ENCODE data around the gene ZNF8.
"Not testable (repeated sequence)": the region's sequence is repeated elsewhere in the genome, so short reads cannot be mapped to it uniquely, and the experiment has no call there.

ZNF8 gene

GRCh38 chr19:58310685-58311084, 31.9 kb downstream of the ZNF8 start:
- H2BK120ac ChIP-seq (ENCODE audit: low read depth, low read length); H2BK12ac ChIP-seq (ENCODE audit: low read length in 2 of 2); H3K4me2 ChIP-seq (ENCODE audit: low read length, poor library complexity, severe bottlenecking); H3K27me3 ChIP-seq (ENCODE audit: control insufficient read depth in 1 of 2, insufficient read depth in 1 of 2, low read length in 2 of 2); H2BK15ac ChIP-seq (ENCODE audit: low read depth, poor library complexity, severe bottlenecking); H2AK5ac ChIP-seq (ENCODE audit: low read length, severe bottlenecking); H3K9ac ChIP-seq (ENCODE audit: low read length); H3K23ac ChIP-seq (ENCODE audit: low read length in 2 of 2); H2BK5ac ChIP-seq (ENCODE audit: low read depth, low read length, poor library complexity, severe bottlenecking); H3K4me1 ChIP-seq (ENCODE audit: control insufficient read depth, insufficient read depth, low read depth, low read length); H3K27ac ChIP-seq (ENCODE audit: low read length, poor library complexity, severe bottlenecking); H3K14ac ChIP-seq (ENCODE audit: low read length in 2 of 2); H3K18ac ChIP-seq (ENCODE audit: low read depth in 1 of 2, low read length in 2 of 2); H3K4me3 ChIP-seq (ENCODE audit: insufficient read depth in 1 of 2, low read depth in 1 of 2, low read length in 2 of 2); H4K8ac ChIP-seq (ENCODE audit: low read length); H4K91ac ChIP-seq (ENCODE audit: low read length); H3K9me3 ChIP-seq (ENCODE audit: control insufficient read depth, low read length); H3K4ac ChIP-seq (ENCODE audit: low read depth in 1 of 2, low read length in 2 of 2); H2AFZ ChIP-seq (ENCODE audit: low read depth, low read length): not testable (repeated sequence)
- 81% methylated on average over 10 of the region's 13 CpGs for WGBS
- H3K79me1 ChIP-seq (replicated peaks; ENCODE audit: low read length, poor library complexity, severe bottlenecking): peaks cover 45% of the 10 kb centered on the region
- H3K36me3 ChIP-seq (ENCODE audit: control insufficient read depth in 1 of 2, insufficient read depth in 2 of 2, low read depth in 1 of 2, low read length in 2 of 2): peaks cover 48 to 81% of the 10 kb centered on the region in 2 experiments
- peak; percentile 11 for DNase-seq

DNA sequence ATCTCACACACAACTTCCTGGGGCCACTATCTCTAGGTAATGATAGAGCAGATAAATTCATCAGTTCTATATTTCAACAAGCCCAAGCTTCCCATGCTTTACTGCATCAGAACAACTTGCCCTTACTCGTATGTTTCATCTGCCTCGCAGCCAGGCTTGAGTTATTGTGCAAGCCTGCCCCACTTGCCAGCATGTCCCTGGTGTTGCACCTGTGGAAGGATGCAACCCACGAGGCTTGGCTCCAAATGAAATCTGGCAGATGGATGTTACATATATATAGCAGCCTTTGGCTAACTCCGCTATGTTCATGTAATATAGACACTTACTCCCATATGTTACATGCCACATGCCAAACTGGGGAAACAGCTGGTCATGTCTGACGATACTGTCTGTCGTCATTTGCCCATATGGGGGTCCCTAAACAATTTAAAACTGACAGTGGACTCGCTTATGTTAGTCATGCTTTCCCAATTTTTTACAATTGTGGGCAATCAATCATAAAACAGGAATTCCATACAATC, 32.6 kb downstream of the ZNF8 start:
- H2BK120ac ChIP-seq (ENCODE audit: low read depth, low read length): no peak overlapping the region
- no peaks in the 10 kb centered on the region for H3K9me3 ChIP-seq (ENCODE audit: control insufficient read depth, low read length)
- H3K36me3 ChIP-seq (ENCODE audit: control insufficient read depth in 1 of 2, insufficient read depth in 2 of 2, low read depth in 1 of 2, low read length in 2 of 2): peaks cover 54 to 86% of the 10 kb centered on the region in 2 experiments
- H2BK15ac ChIP-seq (ENCODE audit: low read depth, poor library complexity, severe bottlenecking): no peak overlapping the region
- H3K18ac ChIP-seq (ENCODE audit: low read depth in 1 of 2, low read length in 2 of 2): no peak overlapping the region
- H4K8ac ChIP-seq (ENCODE audit: low read length): no peak overlapping the region
- no peak overlapping the region for H2AK5ac ChIP-seq (ENCODE audit: low read length, severe bottlenecking)
- peaks cover 1% of the 10 kb centered on the region for H3K4me1 ChIP-seq (ENCODE audit: control insufficient read depth, insufficient read depth, low read depth, low read length)
- no peak overlapping the region for H2AFZ ChIP-seq (ENCODE audit: low read depth, low read length)
- peaks cover 41% of the 10 kb centered on the region for H3K79me1 ChIP-seq (replicated peaks; ENCODE audit: low read length, poor library complexity, severe bottlenecking)
- H3K4me3 ChIP-seq (ENCODE audit: insufficient read depth in 1 of 2, low read depth in 1 of 2, low read length in 2 of 2): no peak overlapping the region
- 97% methylated on average over 7 of the region's 7 CpGs for WGBS
- DNase-seq: no peak
- no peak overlapping the region for H3K9ac ChIP-seq (ENCODE audit: low read length)
- H3K4ac ChIP-seq (ENCODE audit: low read depth in 1 of 2, low read length in 2 of 2): no peak overlapping the region
- H2BK5ac ChIP-seq (ENCODE audit: low read depth, low read length, poor library complexity, severe bottlenecking): no peak overlapping the region
- no peak overlapping the region for H3K27ac ChIP-seq (ENCODE audit: low read length, poor library complexity, severe bottlenecking)
- no peaks in the 10 kb centered on the region for H3K27me3 ChIP-seq (ENCODE audit: control insufficient read depth in 1 of 2, insufficient read depth in 1 of 2, low read length in 2 of 2)
- H3K23ac ChIP-seq (ENCODE audit: low read length in 2 of 2): no peak overlapping the region
- H3K4me2 ChIP-seq (ENCODE audit: low read length, poor library complexity, severe bottlenecking): no peak overlapping the region
- H4K91ac ChIP-seq (ENCODE audit: low read length): no peak overlapping the region
- H3K14ac ChIP-seq (ENCODE audit: low read length in 2 of 2): no peak overlapping the region
- H2BK12ac ChIP-seq (ENCODE audit: low read length in 2 of 2): no peak overlapping the region

- Histone ChIP-seq H3K4ac (ENCODE audit: low read depth in 1 of 2, low read length in 2 of 2) (no peak overlapping the region), H3K79me1 (replicated peaks; ENCODE audit: low read length, poor library complexity, severe bottlenecking) (peaks cover 36% of the 10 kb centered on the region), H4K91ac (ENCODE audit: low read length) (no peak overlapping the region), H2BK120ac (ENCODE audit: low read depth, low read length) (no peak overlapping the region), H3K9ac (ENCODE audit: low read length) (no peak overlapping the region), H3K36me3 (ENCODE audit: control insufficient read depth in 1 of 2, insufficient read depth in 2 of 2, low read depth in 1 of 2, low read length in 2 of 2) (peaks cover 54 to 62% of the 10 kb centered on the region in 2 experiments), H3K23ac (ENCODE audit: low read length in 2 of 2) (no peak overlapping the region), H4K8ac (ENCODE audit: low read length) (no peak overlapping the region), H3K27ac (ENCODE audit: low read length, poor library complexity, severe bottlenecking) (no peak overlapping the region), H3K4me2 (ENCODE audit: low read length, poor library complexity, severe bottlenecking) (no peak overlapping the region), H2BK5ac (ENCODE audit: low read depth, low read length, poor library complexity, severe bottlenecking) (no peak overlapping the region), H3K9me3 (ENCODE audit: control insufficient read depth, low read length) (no peaks in the 10 kb centered on the region), H2AK5ac (ENCODE audit: low read length, severe bottlenecking) (no peak overlapping the region), H2BK15ac (ENCODE audit: low read depth, poor library complexity, severe bottlenecking) (no peak overlapping the region), H3K4me3 (ENCODE audit: insufficient read depth in 1 of 2, low read depth in 1 of 2, low read length in 2 of 2) (no peak overlapping the region), H3K27me3 (ENCODE audit: control insufficient read depth in 1 of 2, insufficient read depth in 1 of 2, low read length in 2 of 2) (no peaks in the 10 kb centered on the region), H2AFZ (ENCODE audit: low read depth, low read length) (no peak overlapping the region), H3K18ac (ENCODE audit: low read depth in 1 of 2, low read length in 2 of 2) (no peak overlapping the region), H2BK12ac (ENCODE audit: low read length in 2 of 2) (no peak overlapping the region), H3K14ac (ENCODE audit: low read length in 2 of 2) (no peak overlapping the region), H3K4me1 (ENCODE audit: control insufficient read depth, insufficient read depth, low read depth, low read length) (no peaks in the 10 kb centered on the region)
- DNase-seq: no peak
- WGBS: 97% methylated on average over 2 of the region's 2 CpGs
Measured at GRCh38 chr19:58315580-58315979, 36.8 kb downstream of the ZNF8 start.

DNA sequence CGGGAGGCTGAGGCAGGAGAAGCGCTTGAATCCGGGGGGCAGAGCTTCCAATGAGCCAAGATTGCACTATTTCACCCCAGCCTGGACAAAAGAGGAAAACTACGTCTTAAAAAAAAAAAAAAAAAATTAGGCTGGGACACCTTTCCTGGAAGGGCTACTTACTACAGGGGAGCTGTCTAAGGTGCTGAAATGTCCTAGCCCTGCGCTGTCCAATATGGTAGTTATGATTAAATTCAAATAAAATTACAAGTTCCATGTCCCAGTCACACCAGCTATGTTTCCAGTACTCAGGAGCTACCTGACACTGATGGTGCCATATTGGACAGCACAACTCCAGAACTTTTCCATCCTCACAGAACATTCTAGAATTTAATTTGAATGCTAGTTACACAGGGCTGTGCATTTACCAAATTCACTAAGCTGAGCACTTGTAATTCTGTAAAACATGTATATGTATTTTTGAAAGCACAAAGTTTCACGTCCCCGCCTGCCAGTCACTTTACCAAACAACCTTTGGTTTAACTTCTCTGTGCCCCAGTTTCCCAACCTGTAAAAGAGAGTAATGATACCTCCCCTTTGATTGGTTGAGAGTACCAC, 38.8 kb downstream of the ZNF8 start:
- Histone ChIP-seq H3K4me2 (ENCODE audit: low read length, poor library complexity, severe bottlenecking) (no peak overlapping the region), H2BK15ac (ENCODE audit: low read depth, poor library complexity, severe bottlenecking) (no peak overlapping the region), H3K36me3 (ENCODE audit: control insufficient read depth in 1 of 2, insufficient read depth in 2 of 2, low read depth in 1 of 2, low read length in 2 of 2) (peaks cover 37 to 60% of the 10 kb centered on the region in 2 experiments), H3K27me3 (ENCODE audit: control insufficient read depth in 1 of 2, insufficient read depth in 1 of 2, low read length in 2 of 2) (no peaks in the 10 kb centered on the region), H2BK5ac (ENCODE audit: low read depth, low read length, poor library complexity, severe bottlenecking) (no peak overlapping the region), H3K18ac (ENCODE audit: low read depth in 1 of 2, low read length in 2 of 2) (no peak overlapping the region), H3K23ac (ENCODE audit: low read length in 2 of 2) (no peak overlapping the region), H2BK120ac (ENCODE audit: low read depth, low read length) (no peak overlapping the region), H3K4me3 (ENCODE audit: insufficient read depth in 1 of 2, low read depth in 1 of 2, low read length in 2 of 2) (no peak overlapping the region), H3K4me1 (ENCODE audit: control insufficient read depth, insufficient read depth, low read depth, low read length) (no peaks in the 10 kb centered on the region), H2AFZ (ENCODE audit: low read depth, low read length) (no peak overlapping the region), H4K8ac (ENCODE audit: low read length) (no peak overlapping the region), H3K27ac (ENCODE audit: low read length, poor library complexity, severe bottlenecking) (no peak overlapping the region), H3K9me3 (ENCODE audit: control insufficient read depth, low read length) (no peaks in the 10 kb centered on the region), H2BK12ac (ENCODE audit: low read length in 2 of 2) (no peak overlapping the region), H2AK5ac (ENCODE audit: low read length, severe bottlenecking) (no peak overlapping the region), H3K9ac (ENCODE audit: low read length) (no peak overlapping the region), H3K14ac (ENCODE audit: low read length in 2 of 2) (no peak overlapping the region), H4K91ac (ENCODE audit: low read length) (no peak overlapping the region), H3K4ac (ENCODE audit: low read depth in 1 of 2, low read length in 2 of 2) (no peak overlapping the region), H3K79me1 (replicated peaks; ENCODE audit: low read length, poor library complexity, severe bottlenecking) (peaks cover 27% of the 10 kb centered on the region)
- peak; percentile 46 for DNase-seq
- 86% methylated on average over 5 of the region's 7 CpGs for WGBS
